ENCODE results near the gene FAM222A. TPM values are rescaled to one million over a fixed set of nuclear protein-coding genes. Genes with fewer than 3 reads are reported as not detected.
A peak's percentile ranks its signal among the peaks of the same experiment; 100 is the strongest.

Gene FAM222A
- total and polyA plus RNA-seq, 2 of the 8 experiments (the other 6 are each of a cell fraction or from before 2014, with no cell fraction given): 0.94 to 1.1 TPM

GRCh38 chr12:109762673-109763191, 49.1 kb downstream of the FAM222A start:
- Histone ChIP-seq H2BK120ac (replicated peaks; ENCODE audit: low read depth, low read length) (no peak overlapping the region), H2BK20ac (ENCODE audit: low read length) (no peak overlapping the region), H3K79me1 (ENCODE audit: low read depth, low read length) (no peaks in the 10 kb centered on the region), H3K79me2 (ENCODE audit: control insufficient read depth in 1 of 2, insufficient read depth in 2 of 2, low read length in 2 of 2) (no peaks in the 10 kb centered on the region), H2BK5ac (ENCODE audit: low read depth, low read length) (no peak overlapping the region), H2AFZ (ENCODE audit: low read length) (no peak overlapping the region), H3K23me2 (ENCODE audit: low read depth, low read length) (no peaks in the 10 kb centered on the region), H3K36me3 (ENCODE audit: control insufficient read depth in 2 of 4, insufficient read depth in 4 of 4, low read length in 3 of 4) (no peaks in the 10 kb centered on the region), H3K27ac (ENCODE audit: low read depth, low read length) (no peak overlapping the region), H4K8ac (ENCODE audit: extremely low read depth, insufficient read depth, low read length) (no peak overlapping the region), H2BK15ac (ENCODE audit: low read length) (no peak overlapping the region), H3K23ac (ENCODE audit: insufficient read length) (no peak overlapping the region), H3K4me3 (ENCODE audit: extremely low read depth in 1 of 4, insufficient read depth in 2 of 4, low read depth in 3 of 4, low read length in 4 of 4) (no peak overlapping the region), H3K9ac (replicated peaks in 1 of 4; ENCODE audit: extremely low read depth in 1 of 4, low read depth in 3 of 4, low read length in 3 of 4) (no peak overlapping the region), H3K4me1 (replicated peaks in 1 of 4; ENCODE audit: control insufficient read depth in 3 of 4, insufficient read depth in 4 of 4, low read length in 3 of 4) (peaks cover 0 to 14% (median 5%) of the 10 kb centered on the region in 4 experiments; a peak in 6 of 7 replicates), H2BK12ac (ENCODE audit: low read depth, low read length) (no peak overlapping the region), H3K14ac (ENCODE audit: insufficient read length) (no peak overlapping the region), H4K5ac (ENCODE audit: insufficient read length, low read depth, low read length) (no peak overlapping the region), H4K91ac (replicated peaks; ENCODE audit: insufficient read length, low read length) (no peak overlapping the region), H3K4me2 (ENCODE audit: insufficient read depth in 1 of 2, low read depth in 2 of 2, low read length in 2 of 2) (no peak overlapping the region), H3K56ac (replicated peaks; ENCODE audit: insufficient read length, low read depth, low read length) (no peak overlapping the region), H3K9me3 (ENCODE audit: insufficient read depth in 2 of 2, low read depth in 1 of 2, low read length in 1 of 2) (no peaks in the 10 kb centered on the region), H3K27me3 (replicated peaks in 1 of 4; ENCODE audit: control insufficient read depth in 3 of 4, extremely low read depth in 1 of 4, insufficient read depth in 3 of 4, low read length in 3 of 4) (no peaks in the 10 kb centered on the region), H3K18ac (ENCODE audit: extremely low read depth, low read length) (no peak overlapping the region), H4K20me1 (replicated peaks in 1 of 2; ENCODE audit: control insufficient read depth in 1 of 2, insufficient read depth in 2 of 2, low read length in 2 of 2) (no peaks in the 10 kb centered on the region), H2AK5ac (ENCODE audit: low read depth, low read length) (no peak overlapping the region), H3K4ac (replicated peaks; ENCODE audit: insufficient read length, low read depth, low read length) (no peak overlapping the region)
- WGBS, 2 experiments (ENCODE audit: extremely low coverage in 1 of 2, insufficient coverage in 1 of 2, insufficient read length in 1 of 2, insufficient replicate concordance in 2 of 2, low coverage in 1 of 2, low lambda C conversion rate in 2 of 2, missing lambda C conversion rate in 1 of 2): 50% methylated on average over 2 of the region's 2 CpGs; no CpG with 5 or more reads in 1 of the 2 experiments
- FAIRE-seq (no peak), DNase-seq (ENCODE audit: low read depth in 1 of 2, low spot score in 2 of 2) (peak in 1 of 2 experiments; percentile 39)
- ChIA-PET CTCF (ENCODE audit: partially characterized antibody) (interaction anchor here (0.7 to 10.0 kb wide), 10 partner anchors 8 to 165 kb away, joined by 3 to 120 read pairs (median 3); no protein-coding TSS in a partner anchor), POLR2A (ENCODE audit: partially characterized antibody) (interaction anchor here (0.6 to 1.0 kb wide), 2 partner anchors 48 to 88 kb away, joined by 3 to 4 read pairs; no protein-coding TSS in a partner anchor)
- no peak for TF ChIP-seq EGR1 (IDR thresholded peaks at IDR 0.05; ENCODE audit: borderline replicate concordance, low read depth, low read length)
- TF ChIP-seq SP2 (IDR thresholded peaks at IDR 0.05; ENCODE audit: low read length): no peak
- TF ChIP-seq HDAC6 (IDR thresholded peaks at IDR 0.05; ENCODE audit: low read depth, low read length): no peak
- TF ChIP-seq POLR2AphosphoS5 (IDR thresholded peaks at IDR 0.05; ENCODE audit: low read depth, low read length): no peak
- no peak for TF ChIP-seq SP4 (IDR thresholded peaks at IDR 0.05; ENCODE audit: low read length)
- no peak for TF ChIP-seq TBP (IDR thresholded peaks at IDR 0.05; ENCODE audit: low read depth, low read length)
- TF ChIP-seq SIN3A (conservative IDR thresholded peaks at IDR 0.05 in 1 of 2, IDR thresholded peaks at IDR 0.05 in 1 of 2; ENCODE audit: low read depth in 1 of 2, low read length in 2 of 2): no peak
- no peak for TF ChIP-seq CREB1 (IDR thresholded peaks at IDR 0.05)
- no peak for TF ChIP-seq CTBP2 (IDR thresholded peaks at IDR 0.05; ENCODE audit: borderline replicate concordance, insufficient read depth, insufficient read length, low read length)
- TF ChIP-seq BACH1 (IDR thresholded peaks at IDR 0.05; ENCODE audit: low read length): no peak
- no peak for TF ChIP-seq ASH2L (IDR thresholded peaks at IDR 0.05; ENCODE audit: low read length)
- no peak for TF ChIP-seq SRF (IDR thresholded peaks at IDR 0.05; ENCODE audit: low read depth, low read length)
- TF ChIP-seq CHD1 (IDR thresholded peaks at IDR 0.05; ENCODE audit: low read depth, low read length): no peak
- TF ChIP-seq USF2 (IDR thresholded peaks at IDR 0.05; ENCODE audit: low read length): no peak
- TF ChIP-seq POLR2A (IDR thresholded peaks at IDR 0.05; ENCODE audit: control extremely low read depth in 1 of 2, low read depth in 2 of 2, low read length in 2 of 2): no peak
